K562 (cell line): ENCODE results near the gene IL12RB2. TPM values are rescaled to one million over a fixed set of nuclear protein-coding genes. Genes with fewer than 3 reads are reported as not detected.

Experiments
- ATAC-seq: fragments of 200-7000 bp; cut with Tn5 transposase; 3 replicates; pipeline ENCODE4 v1.9.1; 2020; ENCODE audit warnings: moderate library complexity
- BruUV-seq: library from RNA; stranded (reverse); fragments of 400-500 nt; replicated peaks from 2 replicates; lab custom pipeline; 2021; lab: Mats Ljungman, UMichigan
- CTCF ChIA-PET: fragments of 300-600 bp; formaldehyde crosslinking; extraction: SDS; loops from one replicate; lab custom pipeline; 2021; ENCODE audit warnings: low intra/inter-chr PET ratio; lab: Yijun Ruan, JAX
- POLR2A ChIA-PET: fragments of 300-600, 350-650 bp; sonication (Branson Sonifier 250); formaldehyde crosslinking; extraction: SDS; loops from one replicate; lab custom pipeline; 2021; ENCODE audit warnings: antibody characterized with exemption, inconsistent platforms; lab: Yijun Ruan, JAX
- DNase-seq, 4 experiments: peaks; one replicate each; pipeline versions ENCODE4 v3.0.0 to v3.0.0-alpha.2; 2011 to 2018; ENCODE audit warnings: low spot score in 3 of 4, mixed read lengths in 3 of 4; ENCODE audit errors: extremely low read depth in 1 of 4
- FAIRE-seq: peaks from 2 replicates; lab custom pipeline; 2011; peaks lifted over from hg19 to GRCh38; lab: Jason Lieb, UNC
- H2AFZ ChIP-seq: 2 replicates; pipeline ENCODE4 v1.6.0; 2011; ENCODE audit warnings: low read depth, low read length, control low read depth, inconsistent platforms
- H3K27ac ChIP-seq: fragments of 200-600 bp; 3 replicates; pipeline ENCODE4 v1.8.0; 2011; ENCODE audit warnings: low read depth, mild to moderate bottlenecking, control low read depth, inconsistent platforms, low read length, moderate library complexity, mixed read lengths; ENCODE audit errors: extremely low read depth
- H3K27me3 ChIP-seq, 2 experiments: fragments of 300-600 bp in 1 of 2; 2 replicates in 1 of 2; 3 replicates in 1 of 2; pipeline versions ENCODE4 v1.6.0 to v1.8.0; 2011; ENCODE audit warnings: inconsistent platforms in 2 of 2, low read length in 2 of 2, mild to moderate bottlenecking in 1 of 2, mixed read lengths in 1 of 2, moderate library complexity in 1 of 2; ENCODE audit not compliant: control insufficient read depth in 2 of 2, insufficient read depth in 2 of 2
- H3K36me3 ChIP-seq: fragments of 300-600 bp; 3 replicates; pipeline ENCODE4 v1.8.0; 2011; ENCODE audit warnings: mild to moderate bottlenecking, low read length, inconsistent platforms; ENCODE audit not compliant: control insufficient read depth, insufficient read depth
- H3K4me1 ChIP-seq, 2 experiments: fragments of 200-600 bp in 1 of 2; replicated peaks in 1 of 2; 2 replicates in 1 of 2; 3 replicates in 1 of 2; pipeline versions ENCODE4 v1.5.1 to v1.8.0; 2011; ENCODE audit warnings: inconsistent platforms in 2 of 2, low read length in 2 of 2, mild to moderate bottlenecking in 1 of 2, mixed read lengths in 1 of 2, moderate library complexity in 1 of 2; ENCODE audit not compliant: control insufficient read depth in 2 of 2, insufficient read depth in 2 of 2
- H3K4me2 ChIP-seq: 2 replicates; pipeline ENCODE4 v1.6.1; 2011; ENCODE audit warnings: low read length, control low read depth, inconsistent platforms, mixed read lengths; ENCODE audit not compliant: insufficient read depth
- H3K4me3 ChIP-seq: fragments of 200-600 bp; sonication (generic), shearing (Covaris generic); 2 replicates; pipeline ENCODE4 v1.5.1; 2016; ENCODE audit warnings: control low read depth, inconsistent platforms
- H3K79me2 ChIP-seq: fragments of 200-600 bp; 3 replicates; pipeline ENCODE4 v1.8.0; 2011; ENCODE audit warnings: low read length, inconsistent platforms; ENCODE audit not compliant: control insufficient read depth, insufficient read depth
- H3K9ac ChIP-seq, 2 experiments: 2 replicates each; pipeline versions ENCODE4 v1.6.0 to v1.6.1; 2011; ENCODE audit warnings: low read depth in 2 of 2, low read length in 2 of 2, control low read depth in 1 of 2, inconsistent platforms in 1 of 2, mild to moderate bottlenecking in 1 of 2, mixed read lengths in 1 of 2; ENCODE audit not compliant: insufficient read depth in 1 of 2
- H3K9me1 ChIP-seq: one replicate; pipeline ENCODE4 v1.6.0; 2011; ENCODE audit warnings: inconsistent platforms, mild to moderate bottlenecking, low read length, moderate library complexity; ENCODE audit not compliant: control insufficient read depth, insufficient read depth
- H3K9me3 ChIP-seq: replicated peaks from 2 replicates; pipeline ENCODE4 v1.5.1; 2011; ENCODE audit warnings: low read depth, low read length, inconsistent platforms; ENCODE audit not compliant: control insufficient read depth, insufficient read depth
- H4K20me1 ChIP-seq: replicated peaks from 2 replicates; pipeline ENCODE4 v1.6.1; 2011; ENCODE audit warnings: low read length, inconsistent platforms, mixed read lengths; ENCODE audit not compliant: control insufficient read depth, insufficient read depth
- JUN ChIP-seq, 2 experiments: sonication (generic) in 1 of 2; formaldehyde crosslinking in 1 of 2; IDR thresholded peaks; 2 replicates each; pipeline versions ENCODE4 v1.6.1 to v1.8.0; 2012 to 2022; ENCODE audit warnings: borderline replicate concordance in 2 of 2, mild to moderate bottlenecking in 2 of 2, improper control_type of control experiment in 1 of 2, low read depth in 1 of 2, low read length in 1 of 2, missing genetic modification reagents in 1 of 2
- POLR2G ChIP-seq: fragments of 200-400 bp; formaldehyde crosslinking; IDR thresholded peaks from 2 replicates; pipeline ENCODE4 v1.6.1; 2017; ENCODE audit warnings: low read depth, mild to moderate bottlenecking, antibody characterized with exemption, low read length, moderate library complexity
- POLR2H ChIP-seq: IDR thresholded peaks from 2 replicates; pipeline ENCODE4 v1.6.1; 2016; ENCODE audit warnings: missing genetic modification characterization, low read depth, mild to moderate bottlenecking, control low read depth, missing compliant biosample characterization, moderate library complexity
- SMARCB1 ChIP-seq: IDR thresholded peaks from 2 replicates; pipeline ENCODE4 v1.6.1; 2011; ENCODE audit warnings: improper control_type of control experiment, low read depth; ENCODE audit not compliant: insufficient read length
- ZNF224 ChIP-seq: sonication (generic); formaldehyde crosslinking; IDR thresholded peaks from 2 replicates; pipeline ENCODE4 v1.8.0; 2022; ENCODE audit warnings: mild to moderate bottlenecking, missing genetic modification reagents
- ZNF354B ChIP-seq: fragments of 250-450 bp; sonication (Bioruptor Pico); IDR thresholded peaks from 2 replicates; pipeline ENCODE4 v1.4.0; 2020
- ZNF444 ChIP-seq: fragments of 250-450 bp; sonication (Bioruptor Pico); IDR thresholded peaks from 2 replicates; pipeline ENCODE4 v1.4.0; 2020; ENCODE audit warnings: mild to moderate bottlenecking, moderate library complexity
- ZNF695 ChIP-seq: fragments of 450-650 bp; formaldehyde crosslinking; IDR thresholded peaks from 2 replicates; pipeline ENCODE4 v1.4.0; 2020; ENCODE audit warnings: mild to moderate bottlenecking, moderate library complexity
- WGBS: fragments of 100-300 bp; shearing (Covaris generic); methylation state at CpG from one replicate; pipeline ENCODE4 v1.1.6; 2016; ENCODE audit warnings: low coverage, mixed read lengths; ENCODE audit not compliant: insufficient coverage; ENCODE audit errors: missing lambda C conversion rate; 5-methylcytosine and 5-hydroxymethylcytosine counted together
- in situ Hi-C: fragments of 300-500 bp; cut with MboI; formaldehyde crosslinking; loops from 4 replicates; pipeline ENCODE4 v1.15.0; 2018; ENCODE audit warnings: inconsistent platforms, mixed read lengths
- intact Hi-C: fragments of 100-400 bp; cut with micrococcal nuclease; formaldehyde crosslinking; loops from 2 replicates; pipeline ENCODE4 v1.14.2; 2022
- polyA plus RNA-seq, 8 experiments: library from polyadenylated mRNA; depleted of rRNA in 4 of 8; stranded (reverse) in 5 of 8; unstranded in 3 of 8; fragments of >200 nt; fragmentation: Nextera tagmentation in 2 of 8; fragmentation: Illumina TruSeq in 1 of 8; extraction: Ambion mirVana in 2 of 8; extraction: Trizol in 1 of 8; gene quantifications; 2 replicates each; pipeline versions ENCODE4 v1.2.1 to v1.2.3, GENCODE V29; 2011 to 2014; ENCODE audit warnings: inconsistent platforms in 1 of 8, missing spikeins in 1 of 8
- total RNA-seq, 7 experiments: library from RNA; depleted of rRNA in 6 of 7; stranded (reverse); fragments of >200 nt in 6 of 7; fragmentation: Illumina TruSeq in 2 of 7; extraction: Trizol in 2 of 7; gene quantifications; 2 replicates each; pipeline versions ENCODE4 v1.2.1 to v1.2.3, GENCODE V29; 2011 to 2021; ENCODE audit warnings: low replicate concordance in 1 of 7
- TF ChIP-seq, protein P1 (sequence below): fragments of 250-450 bp; sonication (Bioruptor Pico); IDR thresholded peaks from 2 replicates; pipeline ENCODE4 v1.8.0; 2022; ENCODE audit warnings: inconsistent platforms
- TF ChIP-seq, protein P2 (sequence below), 2 experiments: fragments of 450-650 bp; conservative IDR thresholded peaks; 2 replicates each; pipeline ENCODE4 v1.6.1; 2017; ENCODE audit warnings: mild to moderate bottlenecking in 2 of 2, moderate library complexity in 2 of 2
- TF ChIP-seq, protein P3 (sequence below), 2 experiments: fragments of 200-800 bp in 1 of 2; sonication (Bioruptor generic) in 1 of 2; sonication (generic) in 1 of 2; formaldehyde crosslinking in 1 of 2; IDR thresholded peaks in 1 of 2; conservative IDR thresholded peaks in 1 of 2; 2 replicates each; pipeline versions ENCODE4 v1.5.0 to v1.6.1; 2016 to 2020; ENCODE audit warnings: missing compliant biosample characterization in 1 of 2, missing genetic modification characterization in 1 of 2, missing genetic modification reagents in 1 of 2
- TF ChIP-seq, protein P4 (sequence below), 3 experiments: fragments of 200-800 bp in 1 of 3; sonication (Bioruptor generic) in 1 of 3; sonication (generic) in 1 of 3; formaldehyde crosslinking in 1 of 3; IDR thresholded peaks; 2 replicates each; pipeline versions ENCODE4 v1.6.1 to v1.8.0; 2016 to 2022; ENCODE audit warnings: mild to moderate bottlenecking in 2 of 3, missing compliant biosample characterization in 2 of 3, missing genetic modification characterization in 2 of 3, missing genetic modification reagents in 1 of 3

The IL12RB2 gene
- total and polyA plus RNA-seq, 9 of the 15 experiments (the other 6 are each of a cell fraction or from before 2014, with no cell fraction given) = 0.39 to 3.3 (median 1.9) TPM

DNA sequence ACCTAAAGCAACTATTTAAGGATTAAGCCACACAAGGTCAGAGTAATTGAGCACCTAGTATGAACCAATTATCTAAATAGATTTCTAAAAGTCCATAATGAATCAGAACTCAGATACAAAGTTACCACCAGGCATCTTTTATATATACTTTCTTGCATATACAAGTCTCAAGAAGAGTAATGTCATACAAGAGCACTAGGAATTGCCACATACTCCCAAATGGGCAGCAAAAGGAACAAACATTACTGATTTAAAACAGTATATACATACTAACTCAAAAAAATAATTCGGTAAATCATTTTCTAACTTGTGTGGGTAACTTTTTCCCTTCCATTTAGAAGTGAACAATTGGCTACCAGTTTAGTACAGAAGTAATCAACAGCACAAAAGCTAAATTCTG, 100.5 kb downstream of the IL12RB2 start:
- no TSS peak for BruUV-seq

More for the DNA sequence above, 100.5 kb downstream of the IL12RB2 start:
- in situ Hi-C loops = no loop called here
- no peak for ATAC-seq
- Histone ChIP-seq H2AFZ (no peak overlapping the region), H3K4me3 (no peak overlapping the region), H4K20me1 (no peaks in the 10 kb centered on the region), H3K4me2 (no peak overlapping the region), H3K9me3 (no peaks in the 10 kb centered on the region), H3K27ac (no peak overlapping the region), H3K27me3 (no peaks in the 10 kb centered on the region), H3K36me3 (peaks cover 42% of the 10 kb centered on the region; the same call in 2 of the 3 replicates), H3K4me1 (no peaks in the 10 kb centered on the region), H3K79me2 (no peaks in the 10 kb centered on the region), H3K9ac (no peak overlapping the region), H3K9me1 (no peaks in the 10 kb centered on the region)
- TF ChIP-seq POLR2H (tag) (peak; percentile 50), ZNF695 (CRISPR knock-in tag) (no peak), ZNF444 (no peak), SMARCB1 (no peak), JUN (IDR thresholded peaks at IDR 0.05; ENCODE audit: borderline replicate concordance, low read depth, low read length) (no peak), JUN (CRISPR knock-in tag; IDR thresholded peaks at IDR 0.05; ENCODE audit: borderline replicate concordance) (no peak), ZNF354B (CRISPR knock-in tag) (no peak), ZNF224 (CRISPR knock-in tag) (no peak), POLR2G (peak; percentile 44; the same call in 1 of the 2 replicates)
- TF ChIP-seq, protein P1, sequence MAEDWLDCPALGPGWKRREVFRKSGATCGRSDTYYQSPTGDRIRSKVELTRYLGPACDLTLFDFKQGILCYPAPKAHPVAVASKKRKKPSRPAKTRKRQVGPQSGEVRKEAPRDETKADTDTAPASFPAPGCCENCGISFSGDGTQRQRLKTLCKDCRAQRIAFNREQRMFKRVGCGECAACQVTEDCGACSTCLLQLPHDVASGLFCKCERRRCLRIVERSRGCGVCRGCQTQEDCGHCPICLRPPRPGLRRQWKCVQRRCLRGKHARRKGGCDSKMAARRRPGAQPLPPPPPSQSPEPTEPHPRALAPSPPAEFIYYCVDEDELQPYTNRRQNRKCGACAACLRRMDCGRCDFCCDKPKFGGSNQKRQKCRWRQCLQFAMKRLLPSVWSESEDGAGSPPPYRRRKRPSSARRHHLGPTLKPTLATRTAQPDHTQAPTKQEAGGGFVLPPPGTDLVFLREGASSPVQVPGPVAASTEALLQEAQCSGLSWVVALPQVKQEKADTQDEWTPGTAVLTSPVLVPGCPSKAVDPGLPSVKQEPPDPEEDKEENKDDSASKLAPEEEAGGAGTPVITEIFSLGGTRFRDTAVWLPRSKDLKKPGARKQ = no peak
- TF ChIP-seq, protein P2, sequence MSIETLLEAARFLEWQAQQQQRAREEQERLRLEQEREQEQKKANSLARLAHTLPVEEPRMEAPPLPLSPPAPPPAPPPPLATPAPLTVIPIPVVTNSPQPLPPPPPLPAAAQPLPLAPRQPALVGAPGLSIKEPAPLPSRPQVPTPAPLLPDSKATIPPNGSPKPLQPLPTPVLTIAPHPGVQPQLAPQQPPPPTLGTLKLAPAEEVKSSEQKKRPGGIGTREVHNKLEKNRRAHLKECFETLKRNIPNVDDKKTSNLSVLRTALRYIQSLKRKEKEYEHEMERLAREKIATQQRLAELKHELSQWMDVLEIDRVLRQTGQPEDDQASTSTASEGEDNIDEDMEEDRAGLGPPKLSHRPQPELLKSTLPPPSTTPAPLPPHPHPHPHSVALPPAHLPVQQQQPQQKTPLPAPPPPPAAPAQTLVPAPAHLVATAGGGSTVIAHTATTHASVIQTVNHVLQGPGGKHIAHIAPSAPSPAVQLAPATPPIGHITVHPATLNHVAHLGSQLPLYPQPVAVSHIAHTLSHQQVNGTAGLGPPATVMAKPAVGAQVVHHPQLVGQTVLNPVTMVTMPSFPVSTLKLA (conservative IDR thresholded peaks at IDR 0.05) = no peak
- TF ChIP-seq, protein P3, sequence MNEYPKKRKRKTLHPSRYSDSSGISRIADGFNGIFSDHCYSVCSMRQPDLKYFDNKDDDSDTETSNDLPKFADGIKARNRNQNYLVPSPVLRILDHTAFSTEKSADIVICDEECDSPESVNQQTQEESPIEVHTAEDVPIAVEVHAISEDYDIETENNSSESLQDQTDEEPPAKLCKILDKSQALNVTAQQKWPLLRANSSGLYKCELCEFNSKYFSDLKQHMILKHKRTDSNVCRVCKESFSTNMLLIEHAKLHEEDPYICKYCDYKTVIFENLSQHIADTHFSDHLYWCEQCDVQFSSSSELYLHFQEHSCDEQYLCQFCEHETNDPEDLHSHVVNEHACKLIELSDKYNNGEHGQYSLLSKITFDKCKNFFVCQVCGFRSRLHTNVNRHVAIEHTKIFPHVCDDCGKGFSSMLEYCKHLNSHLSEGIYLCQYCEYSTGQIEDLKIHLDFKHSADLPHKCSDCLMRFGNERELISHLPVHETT (CRISPR knock-in tag; conservative IDR thresholded peaks at IDR 0.05 in 1 of 2, IDR thresholded peaks at IDR 0.05 in 1 of 2) = no peak
- TF ChIP-seq, protein P4, sequence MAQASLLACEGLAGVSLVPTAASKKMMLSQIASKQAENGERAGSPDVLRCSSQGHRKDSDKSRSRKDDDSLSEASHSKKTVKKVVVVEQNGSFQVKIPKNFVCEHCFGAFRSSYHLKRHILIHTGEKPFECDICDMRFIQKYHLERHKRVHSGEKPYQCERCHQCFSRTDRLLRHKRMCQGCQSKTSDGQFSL (CRISPR knock-in tag; IDR thresholded peaks at IDR 0.05) = no peak
- TF ChIP-seq, protein P4 (tag; IDR thresholded peaks at IDR 0.05) = no peak
- no peak for FAIRE-seq
- 86% methylated on average over 1 of the region's 1 CpG for WGBS
- CTCF ChIA-PET = no interaction called here
- intact Hi-C loops = loop anchor here (5.0 kb wide), 1 partner anchor 61 kb away; no protein-coding TSS in a partner anchor
- DNase-seq = no peak
- POLR2A ChIA-PET = interaction anchor here (0.6 to 3.2 kb wide), 7 partner anchors 10 to 68 kb away, joined by 3 to 20 read pairs (median 5); partner anchors contain the start of gene SERBP1
